Measurements from ENCODE around the gene NDUFB2.

NDUFB2 gene

GRCh38 chr7:140683657-140684056 is 12.9 kb upstream of the NDUFB2 start:
- no peak overlapping the region for H3K4me3 ChIP-seq (ENCODE audit: low read depth in 1 of 2, low read length in 1 of 2)
- no peaks in the 10 kb centered on the region for H3K27me3 ChIP-seq
- H3K4me1 ChIP-seq (ENCODE audit: control insufficient read depth in 1 of 2, insufficient read depth in 1 of 2, low read depth in 1 of 2, low read length in 1 of 2) = no peaks in the 10 kb centered on the region
- H3K36me3 ChIP-seq = peaks cover 50% of the 10 kb centered on the region
- no peak overlapping the region for H3K27ac ChIP-seq
- H3K9me3 ChIP-seq = no peaks in the 10 kb centered on the region
- TF ChIP-seq CTCF (IDR thresholded peaks at IDR 0.05) = no peak

GRCh38 chr7:140684066-140684950 is 12.2 kb upstream of the NDUFB2 start:
- Histone ChIP-seq H3K27ac (no peak overlapping the region), H3K9me3 (no peaks in the 10 kb centered on the region), H3K4me1 (ENCODE audit: control insufficient read depth in 1 of 2, insufficient read depth in 1 of 2, low read depth in 1 of 2, low read length in 1 of 2) (no peaks in the 10 kb centered on the region), H3K4me3 (ENCODE audit: low read depth in 1 of 2, low read length in 1 of 2) (no peak overlapping the region), H3K27me3 (no peaks in the 10 kb centered on the region), H3K36me3 (peaks cover 46% of the 10 kb centered on the region)
- no peak for TF ChIP-seq CTCF (IDR thresholded peaks at IDR 0.05)

GRCh38 chr7:140685407-140686087 is 11.0 kb upstream of the NDUFB2 start:
- Histone ChIP-seq H3K4me1 (ENCODE audit: control insufficient read depth in 1 of 2, insufficient read depth in 1 of 2, low read depth in 1 of 2, low read length in 1 of 2) (no peaks in the 10 kb centered on the region), H3K36me3 (peaks cover 48% of the 10 kb centered on the region), H3K27ac (no peak overlapping the region), H3K9me3 (no peaks in the 10 kb centered on the region), H3K4me3 (ENCODE audit: low read depth in 1 of 2, low read length in 1 of 2) (no peak overlapping the region), H3K27me3 (no peaks in the 10 kb centered on the region)
- no peak for TF ChIP-seq CTCF (IDR thresholded peaks at IDR 0.05)

GRCh38 chr7:140686921-140687320 is 9.6 kb upstream of the NDUFB2 start:
- peaks cover 38% of the 10 kb centered on the region for H3K36me3 ChIP-seq
- no peaks in the 10 kb centered on the region for H3K27me3 ChIP-seq
- H3K27ac ChIP-seq = no peak overlapping the region
- H3K9me3 ChIP-seq = no peaks in the 10 kb centered on the region
- no peak for TF ChIP-seq CTCF (IDR thresholded peaks at IDR 0.05)
- H3K4me1 ChIP-seq (ENCODE audit: control insufficient read depth in 1 of 2, insufficient read depth in 1 of 2, low read depth in 1 of 2, low read length in 1 of 2) = peaks cover 1 to 2% of the 10 kb centered on the region in 2 experiments
- no peak overlapping the region for H3K4me3 ChIP-seq (ENCODE audit: low read depth in 1 of 2, low read length in 1 of 2)

- Histone ChIP-seq H3K4me1 (ENCODE audit: control insufficient read depth in 1 of 2, insufficient read depth in 1 of 2, low read depth in 1 of 2, low read length in 1 of 2) (peaks cover 6 to 8% of the 10 kb centered on the region in 2 experiments), H3K36me3 (peaks cover 34% of the 10 kb centered on the region), H3K4me3 (ENCODE audit: low read depth in 1 of 2, low read length in 1 of 2) (no peak overlapping the region), H3K9me3 (no peaks in the 10 kb centered on the region), H3K27me3 (no peaks in the 10 kb centered on the region), H3K27ac (no peak overlapping the region)
- no peak for TF ChIP-seq CTCF (IDR thresholded peaks at IDR 0.05)
Observed at GRCh38 chr7:140688341-140688740, 8.2 kb upstream of the NDUFB2 start.

All from neutrophil (primary cell).